GM18511 (cell line): ENCODE measurements around the gene SGMS2.

Experiments used
- ATAC-seq: cut with Tn5 transposase; IDR thresholded peaks from one replicate; pipeline ENCODE4 v1.9.1; 2021; ENCODE audit warnings: mild to moderate bottlenecking, moderate library complexity; ENCODE audit not compliant: unreplicated experiment

The SGMS2 gene

GRCh38 chr4:107828315-107829090 is 3.8 kb downstream of the SGMS2 start:
- no peak for ATAC-seq

DNA sequence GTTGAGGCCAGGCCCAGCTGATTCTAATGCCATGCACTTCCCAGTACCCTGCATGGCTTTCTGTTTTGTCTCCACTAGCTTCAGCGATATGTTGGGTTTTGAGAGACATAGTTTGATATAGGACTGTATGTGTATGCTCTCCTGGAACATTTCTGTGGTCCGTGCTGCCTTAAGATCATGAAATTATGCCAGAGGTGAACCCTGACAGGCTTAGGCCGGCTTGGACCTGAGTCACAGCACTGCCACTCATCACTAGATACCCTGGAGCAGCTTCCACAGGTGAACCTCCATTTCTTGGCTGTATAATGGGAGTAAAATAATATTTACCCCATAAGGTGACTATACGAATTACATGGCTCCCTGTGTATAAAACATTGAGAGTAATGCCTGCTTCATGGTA is 6.4 kb downstream of the SGMS2 start:
- no peak for ATAC-seq

GRCh38 chr4:107832275-107832807 is 7.6 kb downstream of the SGMS2 start:
- no peak for ATAC-seq

DNA sequence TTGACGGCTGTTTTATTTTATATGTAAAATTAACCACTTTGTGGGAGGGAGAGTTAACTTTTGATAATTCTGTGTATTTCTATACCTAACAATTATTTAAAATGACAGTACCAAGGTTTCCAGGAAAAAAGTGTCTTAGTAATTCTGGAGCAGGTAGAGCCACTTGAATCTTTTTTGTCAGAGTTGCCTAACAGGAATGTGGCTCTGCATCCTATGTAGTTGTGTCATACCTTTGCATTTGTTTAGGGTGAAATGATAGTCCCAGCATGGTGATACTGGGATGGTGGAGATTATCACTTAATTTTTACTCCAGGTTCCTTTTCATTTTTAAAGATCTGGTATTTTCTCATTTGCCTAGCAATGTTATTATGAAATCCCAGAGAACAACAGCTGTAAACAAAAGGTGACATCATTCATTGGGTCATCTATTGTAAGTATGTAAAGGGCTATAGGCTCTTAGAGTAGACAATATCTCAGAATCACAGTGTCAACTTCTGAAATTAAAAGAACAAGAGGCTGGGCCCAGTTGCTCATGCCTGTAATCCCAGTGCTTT is 9.6 kb downstream of the SGMS2 start:
- no peak for ATAC-seq

DNA sequence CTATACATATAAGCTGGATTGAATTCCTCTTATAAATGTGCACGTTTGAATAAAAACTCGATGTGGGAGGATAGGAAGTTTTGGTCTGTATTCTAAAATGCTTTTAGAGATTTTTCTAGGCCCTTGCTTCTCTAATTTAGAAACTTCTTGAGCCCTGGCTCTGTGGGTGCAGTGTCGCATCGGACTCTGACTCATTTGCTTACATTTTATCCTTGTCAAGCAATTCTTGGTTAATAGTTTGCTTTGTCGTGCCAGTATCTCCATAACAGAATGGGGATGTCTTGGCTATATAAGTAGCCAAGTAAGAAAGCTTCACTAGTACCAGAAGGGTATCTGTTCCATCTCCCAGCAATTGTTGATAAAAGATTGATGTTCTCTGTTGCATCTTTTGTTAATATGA is 10.7 kb downstream of the SGMS2 start:
- no peak for ATAC-seq

DNA sequence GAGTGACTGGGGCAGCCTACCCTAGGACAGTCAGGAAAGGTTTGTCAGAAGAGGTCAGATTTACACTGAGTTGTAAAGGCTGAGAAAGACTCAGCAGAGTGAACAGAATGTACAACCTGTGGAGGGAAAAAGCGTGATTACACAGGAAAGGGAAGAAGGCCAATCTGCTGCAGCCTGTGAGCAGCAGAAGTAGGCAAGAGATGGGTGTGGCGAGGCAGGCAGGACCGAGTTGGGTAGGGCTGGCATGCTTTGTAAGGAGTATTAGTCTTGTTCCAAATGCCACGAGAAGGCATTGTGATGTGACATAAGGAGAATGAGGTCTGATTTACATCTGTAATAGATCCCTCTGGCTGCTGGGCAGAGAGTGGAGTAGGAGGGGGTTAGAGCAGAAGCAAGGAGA is 12.6 kb downstream of the SGMS2 start:
- no peak for ATAC-seq

GRCh38 chr4:107837776-107838618 is 13.3 kb downstream of the SGMS2 start:
- ATAC-seq, result no peak

GRCh38 chr4:107838861-107839565 is 14.3 kb downstream of the SGMS2 start:
- no peak for ATAC-seq

DNA sequence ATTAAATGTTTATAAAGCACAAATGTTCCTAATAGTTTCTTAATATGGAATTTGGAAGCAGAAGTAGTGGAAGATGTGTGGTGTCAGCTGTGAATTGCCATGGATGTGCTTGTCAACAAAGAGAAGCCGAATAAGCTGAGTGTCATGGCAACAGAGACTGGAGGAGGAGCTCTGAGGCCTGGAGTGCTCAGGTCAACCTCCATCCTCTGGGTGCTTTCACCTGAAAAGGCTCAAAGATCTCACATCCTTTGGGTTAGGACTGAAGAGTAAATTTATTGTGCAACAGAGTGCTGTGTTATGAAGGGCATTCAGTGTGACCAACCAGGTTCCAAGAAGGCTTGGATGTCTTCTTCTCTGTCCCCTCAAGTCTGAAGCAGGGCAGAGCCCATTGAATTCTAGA is 18.7 kb downstream of the SGMS2 start:
- no peak for ATAC-seq

DNA sequence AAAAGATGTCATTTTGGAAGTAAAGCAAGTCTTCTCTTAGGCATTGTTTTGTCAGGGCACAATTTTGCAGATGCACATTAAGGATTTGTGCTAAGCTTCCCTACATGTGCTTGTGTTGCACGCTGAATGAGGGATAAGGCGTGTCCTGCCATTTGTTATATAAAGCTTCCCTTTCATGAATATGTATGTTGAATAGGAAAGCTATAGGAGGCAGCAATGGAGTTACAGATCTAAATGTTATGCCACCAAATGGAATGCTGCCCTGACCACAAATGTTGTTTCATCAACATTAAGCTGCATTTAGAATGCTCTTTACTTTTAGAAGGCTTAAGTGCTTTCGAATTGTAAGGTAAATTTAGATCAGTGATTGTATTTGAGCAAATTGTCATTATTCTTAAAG is 20.9 kb downstream of the SGMS2 start:
- no peak for ATAC-seq

- peak; percentile 57 for ATAC-seq
These were observed 25.7 kb downstream of the SGMS2 start for GRCh38 chr4:107850438-107850837.

- no peak for ATAC-seq
These were observed 29.0 kb downstream of the SGMS2 start for GRCh38 chr4:107853444-107854355.

- ATAC-seq, result no peak
These were observed 29.8 kb downstream of the SGMS2 start for GRCh38 chr4:107854356-107855022.

- ATAC-seq, result no peak
These were observed 31.0 kb downstream of the SGMS2 start for GRCh38 chr4:107855723-107856122.

DNA sequence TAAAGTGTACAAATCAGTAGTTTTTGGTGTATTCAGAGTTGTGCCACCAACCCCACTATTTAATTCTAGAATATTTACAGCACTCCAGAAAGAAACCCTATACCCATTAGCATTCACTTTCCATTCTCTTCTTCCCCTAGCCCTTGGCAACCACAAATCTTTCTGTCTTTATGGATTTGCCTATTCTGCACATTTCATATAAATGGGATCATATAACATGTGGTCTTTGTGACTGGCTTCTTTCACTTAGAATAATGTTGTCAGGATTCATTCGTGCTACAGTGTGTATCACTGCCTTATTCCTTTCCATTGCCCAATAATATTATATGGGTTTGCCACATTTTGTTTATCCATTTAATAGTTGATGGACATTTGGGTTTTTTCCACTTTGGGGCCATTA is 32.2 kb downstream of the SGMS2 start:
- ATAC-seq, result no peak

DNA sequence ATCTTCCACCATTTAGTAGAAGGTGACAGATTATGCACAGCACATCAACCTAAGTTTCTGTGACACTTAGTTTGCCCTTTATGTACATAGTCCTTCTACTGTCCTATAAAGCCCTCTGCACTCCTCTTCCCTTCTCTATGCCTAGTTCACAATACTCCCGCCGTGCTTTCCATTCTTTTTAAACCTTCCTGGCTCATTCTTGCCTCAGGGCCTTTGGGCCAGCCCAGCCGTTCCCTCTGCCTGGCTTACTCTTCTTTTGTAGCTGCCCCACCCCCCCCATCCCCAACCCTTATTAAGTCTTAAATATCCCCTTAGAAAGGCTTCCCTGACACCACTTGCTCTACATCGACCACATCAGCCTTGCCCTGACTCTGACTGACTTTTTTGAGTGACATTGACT is 33.0 kb downstream of the SGMS2 start:
- ATAC-seq, result no peak

DNA sequence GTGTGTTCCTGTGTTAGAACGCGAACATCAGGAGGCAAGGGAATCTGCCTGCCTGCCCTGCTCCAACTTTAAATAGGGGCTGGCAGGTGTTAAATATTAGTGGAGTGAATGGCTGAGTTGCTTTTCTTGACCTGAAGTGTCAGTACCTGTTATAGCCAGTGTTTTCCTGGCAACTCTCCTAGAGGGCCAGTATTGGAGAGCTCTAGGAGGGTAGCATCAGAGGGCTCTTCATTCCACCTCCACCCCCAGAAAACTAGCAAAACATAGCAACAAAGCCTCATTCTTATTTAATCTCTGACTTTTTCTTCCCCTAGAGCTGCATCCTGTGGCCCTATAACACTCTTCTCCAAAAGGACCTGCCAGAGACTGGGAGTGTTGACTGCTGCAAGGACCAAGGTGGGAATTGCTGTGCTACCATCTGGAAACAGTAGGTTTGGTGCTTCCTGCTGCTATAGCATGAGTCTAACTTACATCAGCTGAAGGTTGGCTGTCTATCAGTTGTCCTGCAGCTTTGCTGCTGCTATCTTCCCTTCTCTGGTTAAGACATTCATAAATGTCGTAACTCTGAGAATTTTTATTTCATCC is 33.5 kb downstream of the SGMS2 start:
- no peak for ATAC-seq

DNA sequence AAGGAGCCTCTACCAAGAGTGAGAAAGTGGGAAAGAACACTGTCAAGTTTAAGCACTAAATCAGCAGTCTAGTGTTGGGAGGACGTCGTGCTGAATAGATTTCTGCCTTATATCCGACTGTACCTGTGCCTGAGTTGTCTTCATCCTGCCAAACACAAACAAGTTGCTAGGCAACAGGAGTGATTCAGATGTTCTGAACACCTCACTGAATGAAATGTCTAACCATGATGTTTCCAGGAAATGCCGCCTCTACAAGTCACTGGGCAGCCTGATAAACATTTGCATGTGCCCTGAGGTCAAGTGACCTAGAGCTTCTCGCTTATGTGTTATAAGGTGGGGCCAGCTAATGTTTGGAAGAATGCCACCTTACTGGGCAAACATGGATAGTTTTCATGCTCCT is 37.9 kb downstream of the SGMS2 start:
- ATAC-seq, result no peak

DNA sequence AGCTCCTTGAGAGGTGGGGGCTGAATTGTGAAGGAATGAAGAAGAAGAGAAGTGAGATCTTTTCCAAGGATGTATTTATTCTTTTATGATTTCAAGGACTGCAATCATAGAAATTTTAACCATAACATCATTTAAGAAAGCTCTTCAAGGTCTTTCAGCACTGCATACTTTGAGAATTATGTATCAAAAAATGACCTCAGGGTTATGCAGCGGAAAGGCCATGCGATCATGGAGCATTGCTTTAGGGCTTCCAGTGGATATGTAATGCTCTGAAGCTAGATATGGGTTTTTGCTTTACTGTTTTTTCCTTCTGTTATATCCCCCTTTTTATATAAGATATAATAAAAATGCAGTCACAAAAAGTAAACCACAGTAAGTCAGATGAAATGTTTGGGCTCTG is 38.7 kb downstream of the SGMS2 start:
- no peak for ATAC-seq
